Activated T-cell treated with anti-CD3 and anti-CD28 coated beads, Interleukin-2, amount 50 U/mL, for 24 hours (primary cell): ENCODE results near the gene BCAT1.

ENCODE experiments used
- DNase-seq: peaks from one replicate; pipeline ENCODE4 v3.0.0-alpha.2; 2020
- H3K27ac Mint-ChIP-seq: 2 replicates; pipeline ENCODE4 v1.8.0; 2020; ENCODE audit warnings: mild to moderate bottlenecking, mixed read lengths
- H3K27me3 Mint-ChIP-seq: 2 replicates; pipeline ENCODE4 v1.8.0; 2020; ENCODE audit warnings: mixed read lengths
- H3K36me3 Mint-ChIP-seq: 2 replicates; pipeline ENCODE4 v1.8.0; 2020; ENCODE audit warnings: low read depth, mixed read lengths
- H3K4me1 Mint-ChIP-seq: 2 replicates; pipeline ENCODE4 v1.8.0; 2020; ENCODE audit warnings: low read depth, mixed read lengths
- H3K4me3 Mint-ChIP-seq: 2 replicates; pipeline ENCODE4 v1.8.0; 2020; ENCODE audit warnings: mild to moderate bottlenecking, moderate library complexity, mixed read lengths
- H3K9me3 Mint-ChIP-seq: 2 replicates; pipeline ENCODE4 v1.8.0; 2020; ENCODE audit warnings: mixed read lengths

Gene BCAT1

DNA sequence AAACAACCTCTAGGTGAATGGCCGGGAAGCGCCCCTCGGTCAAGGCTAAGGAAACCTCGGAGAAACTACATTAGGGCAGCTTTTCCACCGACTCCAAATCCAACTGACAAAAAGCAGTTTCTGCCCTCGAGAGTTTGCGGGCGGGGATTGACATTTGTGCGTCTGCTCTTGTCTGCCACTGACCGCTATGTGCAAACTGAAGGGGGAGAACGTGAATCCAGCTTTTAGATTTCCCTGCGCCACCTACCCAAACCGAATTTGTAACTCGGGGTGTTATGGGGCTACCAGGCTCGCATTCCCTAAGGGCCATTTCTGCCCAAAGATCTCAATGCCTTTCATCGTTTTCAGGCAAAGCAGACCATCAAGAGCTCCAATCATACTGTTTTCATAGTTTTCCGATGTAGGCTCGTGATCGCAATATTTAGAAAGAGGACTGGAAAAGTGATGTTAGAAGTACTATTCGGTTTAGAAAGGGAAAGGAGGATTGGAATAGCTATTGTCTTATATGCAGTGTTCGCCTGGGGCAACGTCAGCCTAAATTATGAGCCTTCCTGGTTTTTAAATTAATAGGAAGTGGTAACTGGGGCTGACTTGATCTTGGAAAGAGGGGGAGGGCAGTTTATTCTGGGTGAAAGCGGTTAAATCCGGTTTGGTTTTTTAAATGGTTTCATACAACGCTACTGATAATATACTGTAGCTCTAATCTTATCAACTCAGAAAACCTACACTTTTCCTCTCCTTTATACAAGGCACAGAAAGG is 45.4 kb downstream of the BCAT1 start:
- Mint-ChIP-seq H3K4me3 (peak overlapping the region; percentile 87), H3K36me3 (peaks cover 10% of the 10 kb centered on the region), H3K9me3 (peaks cover 5% of the 10 kb centered on the region), H3K27ac (no peak overlapping the region), H3K27me3 (peaks cover 10% of the 10 kb centered on the region), H3K4me1 (peaks cover 49% of the 10 kb centered on the region)
- no peak for DNase-seq

DNA sequence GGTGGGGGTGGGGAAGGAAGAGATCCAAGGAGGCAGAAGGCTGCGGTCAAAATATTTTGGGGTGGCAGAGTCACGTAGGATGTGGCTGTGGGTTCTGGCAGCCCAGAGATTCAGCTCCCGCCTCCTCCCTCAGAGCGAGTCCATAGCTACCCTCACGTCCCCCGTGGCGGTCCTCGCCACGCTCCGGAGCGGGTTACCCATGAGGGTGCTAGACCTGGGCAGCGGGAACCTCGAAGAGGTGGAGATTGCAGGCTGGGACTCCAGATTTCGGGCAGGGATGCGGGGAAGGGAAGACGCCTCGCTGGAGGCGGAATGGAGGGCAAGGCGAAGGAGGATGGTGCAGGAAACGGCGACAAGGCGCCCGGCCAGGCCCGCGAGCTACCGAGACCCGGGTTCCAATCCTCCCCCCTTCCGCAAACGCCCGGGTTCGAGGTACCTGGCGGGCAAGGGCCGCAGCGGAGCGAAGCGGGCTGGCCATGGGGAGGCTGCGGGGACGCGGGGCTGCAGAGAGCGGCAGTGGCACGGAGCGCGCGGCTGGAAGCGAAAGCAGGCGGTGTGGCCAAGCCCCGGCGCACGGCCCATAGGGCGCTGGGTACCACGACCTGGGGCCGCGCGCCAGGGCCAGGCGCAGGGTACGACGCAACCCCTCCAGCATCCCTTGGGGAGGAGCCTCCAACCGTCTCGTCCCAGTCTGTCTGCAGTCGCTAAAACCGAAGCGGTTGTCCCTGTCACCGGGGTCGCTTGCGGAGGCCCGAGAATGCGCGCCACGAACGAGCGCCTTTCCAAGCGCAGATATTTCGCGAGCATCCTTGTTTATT is 46.2 kb downstream of the BCAT1 start:
- peaks cover 5% of the 10 kb centered on the region for H3K9me3 Mint-ChIP-seq
- H3K4me1 Mint-ChIP-seq, result peaks cover 51% of the 10 kb centered on the region
- DNase-seq, result peak; percentile 61
- peak overlapping the region; percentile 87 for H3K4me3 Mint-ChIP-seq
- peaks cover 10% of the 10 kb centered on the region for H3K27me3 Mint-ChIP-seq
- peaks cover 10% of the 10 kb centered on the region for H3K36me3 Mint-ChIP-seq
- peak overlapping the region; percentile 91 for H3K27ac Mint-ChIP-seq

DNA sequence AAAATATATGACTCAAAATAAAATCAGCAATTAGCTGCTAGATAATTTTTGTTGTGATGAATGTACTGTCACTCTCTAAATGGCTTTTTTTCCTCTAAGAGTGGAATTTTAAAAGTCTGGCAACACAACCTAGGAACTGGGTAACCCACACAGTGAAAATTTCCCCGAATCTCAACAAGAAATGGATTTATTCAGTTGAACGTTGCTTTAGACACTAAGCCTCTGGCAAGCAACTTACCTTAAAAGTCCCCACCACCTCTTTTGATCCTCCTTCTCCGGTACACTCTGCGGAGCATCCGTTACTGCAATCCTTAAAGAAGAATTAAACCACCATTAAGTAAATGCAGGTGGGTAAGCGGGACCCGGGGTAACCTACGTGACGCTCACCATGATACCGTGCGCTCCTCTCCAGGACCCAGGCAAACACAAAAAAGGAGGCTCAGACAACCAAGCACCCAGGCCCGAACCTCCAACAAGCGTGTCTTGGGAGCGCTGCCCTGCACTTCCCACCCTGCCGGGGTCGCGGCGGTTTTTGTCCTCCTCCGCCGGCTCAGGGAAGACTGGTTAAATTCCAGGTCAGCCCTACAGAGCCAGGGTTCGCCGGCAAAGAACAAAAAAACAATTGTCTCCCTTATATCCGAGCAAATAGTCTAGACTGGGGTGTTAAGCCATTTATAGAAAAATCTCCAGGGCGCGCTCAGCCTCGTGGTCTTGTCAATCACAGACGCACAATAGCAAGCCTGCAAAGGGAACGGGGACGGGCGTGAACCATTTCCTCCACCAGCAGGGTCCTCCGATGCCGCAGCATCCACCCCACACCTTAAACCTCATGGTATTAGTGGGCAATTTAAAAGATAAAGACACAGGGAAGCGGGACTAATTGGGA is 47.1 kb downstream of the BCAT1 start:
- peaks cover 12% of the 10 kb centered on the region for H3K27me3 Mint-ChIP-seq
- no peak for DNase-seq
- H3K4me3 Mint-ChIP-seq, result peak overlapping the region; percentile 87
- H3K4me1 Mint-ChIP-seq, result peaks cover 51% of the 10 kb centered on the region
- peaks cover 10% of the 10 kb centered on the region for H3K36me3 Mint-ChIP-seq
- H3K9me3 Mint-ChIP-seq, result peaks cover 5% of the 10 kb centered on the region
- H3K27ac Mint-ChIP-seq, result peak overlapping the region; percentile 91

DNA sequence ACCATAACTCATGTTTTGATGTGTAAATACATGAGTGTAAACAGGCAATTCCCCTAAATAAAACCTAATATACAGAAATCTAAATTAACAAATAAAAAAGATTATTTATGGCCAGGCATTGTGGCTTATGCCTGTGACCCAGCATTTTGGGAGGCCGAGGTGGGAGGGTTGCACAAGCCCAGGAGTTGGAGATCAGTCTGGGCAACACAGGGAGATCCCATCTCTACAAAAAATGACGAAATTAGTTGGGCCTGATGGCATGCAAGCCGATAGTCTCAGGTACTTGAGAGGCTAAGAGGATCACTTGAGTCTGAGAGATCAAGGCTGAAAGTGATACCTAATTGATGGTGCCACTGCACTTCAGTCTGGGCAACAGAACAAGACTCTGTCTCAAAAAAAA is 48.7 kb downstream of the BCAT1 start:
- Mint-ChIP-seq H3K27me3 (peaks cover 15% of the 10 kb centered on the region), H3K4me3 (no peak overlapping the region), H3K4me1 (peaks cover 51% of the 10 kb centered on the region), H3K9me3 (peaks cover 5% of the 10 kb centered on the region), H3K36me3 (peaks cover 10% of the 10 kb centered on the region), H3K27ac (peak overlapping the region; percentile 11)
- no peak for DNase-seq

DNA sequence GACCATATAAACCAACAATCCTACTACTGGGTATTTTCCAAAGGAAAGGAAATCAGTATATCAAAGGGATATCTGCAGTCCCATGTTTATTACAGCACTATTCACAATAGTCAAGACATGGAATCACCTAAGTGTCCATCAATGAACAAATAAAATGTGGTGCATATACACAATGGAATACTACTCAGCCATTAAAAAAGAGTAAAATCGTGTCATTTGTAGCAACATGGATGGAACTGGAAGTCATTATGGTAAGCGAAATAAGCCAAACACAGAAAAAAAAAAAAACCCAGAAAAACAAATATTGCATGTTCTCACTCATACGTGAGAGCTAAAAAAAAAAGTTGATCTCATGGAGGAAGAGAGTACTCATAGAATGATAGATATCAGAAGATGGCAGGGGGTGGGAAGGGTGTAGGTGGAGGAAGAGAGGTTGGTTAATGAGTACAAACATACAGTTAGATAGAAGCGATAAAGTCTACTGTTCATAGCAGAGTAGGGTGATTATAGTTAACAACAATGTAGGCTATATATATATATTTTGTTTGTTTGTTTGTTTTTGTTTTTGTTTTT is 49.3 kb downstream of the BCAT1 start:
- no peak for DNase-seq

GRCh38 chr12:24898606-24899005 is 50.3 kb downstream of the BCAT1 start:
- no peak for DNase-seq
- H3K4me3 Mint-ChIP-seq, result no peak overlapping the region
- H3K4me1 Mint-ChIP-seq, result peaks cover 48% of the 10 kb centered on the region
- peaks cover 5% of the 10 kb centered on the region for H3K9me3 Mint-ChIP-seq
- peaks cover 11% of the 10 kb centered on the region for H3K36me3 Mint-ChIP-seq
- H3K27me3 Mint-ChIP-seq, result peaks cover 18% of the 10 kb centered on the region
- no peak overlapping the region for H3K27ac Mint-ChIP-seq

More for the DNA sequence above, 49.3 kb downstream of the BCAT1 start:
- peak overlapping the region; percentile 28 for H3K27ac Mint-ChIP-seq
- H3K36me3 Mint-ChIP-seq, result peaks cover 11% of the 10 kb centered on the region
- peaks cover 5% of the 10 kb centered on the region for H3K9me3 Mint-ChIP-seq
- H3K4me3 Mint-ChIP-seq, result peak overlapping the region; percentile 23
- H3K4me1 Mint-ChIP-seq, result peaks cover 51% of the 10 kb centered on the region
- H3K27me3 Mint-ChIP-seq, result peaks cover 18% of the 10 kb centered on the region

DNA sequence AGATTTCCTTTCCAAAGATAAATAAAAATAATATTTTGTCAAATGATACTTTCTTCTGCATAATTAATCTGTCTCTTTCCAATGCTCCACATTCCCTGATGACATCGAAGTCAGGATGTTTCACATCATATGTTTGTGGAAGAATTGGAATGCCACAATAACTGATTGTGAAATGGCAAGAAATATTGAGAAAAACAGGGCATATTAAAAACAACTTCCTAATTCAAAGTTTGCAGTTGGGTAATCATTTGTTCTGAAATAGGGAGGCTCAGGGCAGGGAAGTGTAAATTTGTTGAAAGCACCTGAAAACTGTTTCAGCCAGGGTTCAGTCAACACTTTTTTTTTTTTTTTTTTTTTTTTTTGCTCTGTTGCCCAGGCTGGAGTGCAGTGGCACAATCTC is 50.7 kb downstream of the BCAT1 start:
- Mint-ChIP-seq H3K27ac (no peak overlapping the region), H3K27me3 (peaks cover 18% of the 10 kb centered on the region), H3K4me3 (no peak overlapping the region), H3K4me1 (peaks cover 43% of the 10 kb centered on the region), H3K36me3 (peaks cover 11% of the 10 kb centered on the region), H3K9me3 (peaks cover 5% of the 10 kb centered on the region)
- DNase-seq, result no peak

DNA sequence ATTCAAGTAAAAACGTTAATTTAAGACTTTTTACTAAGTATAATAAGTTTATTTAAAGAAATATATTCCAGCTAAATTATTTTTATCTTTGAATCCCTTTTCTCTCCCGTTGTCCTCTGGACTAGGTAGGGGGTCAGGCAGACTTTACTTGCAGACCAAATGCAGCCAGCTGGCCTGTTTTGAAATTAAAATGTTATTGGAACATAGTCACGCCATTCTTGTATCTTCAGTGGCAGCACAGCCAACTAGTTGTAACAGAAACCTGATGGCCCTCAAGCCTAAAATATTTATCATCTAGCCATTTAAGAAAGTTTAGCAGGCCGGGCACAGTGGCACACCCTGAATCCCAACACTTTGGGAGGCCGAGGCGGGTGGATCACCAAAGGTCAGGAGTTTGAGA is 52.7 kb downstream of the BCAT1 start:
- Mint-ChIP-seq H3K9me3 (peaks cover 5% of the 10 kb centered on the region), H3K4me3 (no peak overlapping the region), H3K27me3 (peaks cover 24% of the 10 kb centered on the region), H3K27ac (no peak overlapping the region), H3K4me1 (peaks cover 25% of the 10 kb centered on the region), H3K36me3 (peaks cover 11% of the 10 kb centered on the region)
- DNase-seq, result no peak

GRCh38 chr12:24895612-24896011 is 53.3 kb downstream of the BCAT1 start:
- H3K27ac Mint-ChIP-seq, result no peak overlapping the region
- H3K4me1 Mint-ChIP-seq, result peaks cover 19% of the 10 kb centered on the region
- no peak for DNase-seq
- H3K27me3 Mint-ChIP-seq, result peaks cover 21% of the 10 kb centered on the region
- H3K36me3 Mint-ChIP-seq, result peaks cover 11% of the 10 kb centered on the region
- H3K9me3 Mint-ChIP-seq, result peaks cover 5% of the 10 kb centered on the region
- no peak overlapping the region for H3K4me3 Mint-ChIP-seq

GRCh38 chr12:24894879-24895278 is 54.0 kb downstream of the BCAT1 start:
- peaks cover 11% of the 10 kb centered on the region for H3K36me3 Mint-ChIP-seq
- peaks cover 14% of the 10 kb centered on the region for H3K4me1 Mint-ChIP-seq
- peaks cover 21% of the 10 kb centered on the region for H3K27me3 Mint-ChIP-seq
- H3K9me3 Mint-ChIP-seq, result peaks cover 5% of the 10 kb centered on the region
- H3K27ac Mint-ChIP-seq, result no peak overlapping the region
- no peak for DNase-seq
- no peak overlapping the region for H3K4me3 Mint-ChIP-seq

GRCh38 chr12:24890048-24890803 is 58.7 kb downstream of the BCAT1 start:
- Mint-ChIP-seq H3K4me3 (no peak overlapping the region), H3K4me1 (no peaks in the 10 kb centered on the region), H3K9me3 (no peaks in the 10 kb centered on the region), H3K36me3 (peaks cover 1% of the 10 kb centered on the region), H3K27ac (no peak overlapping the region), H3K27me3 (peaks cover 9% of the 10 kb centered on the region)
- no peak for DNase-seq

- no peak overlapping the region for H3K4me3 Mint-ChIP-seq
- no peaks in the 10 kb centered on the region for H3K9me3 Mint-ChIP-seq
- H3K27me3 Mint-ChIP-seq, result peaks cover 6% of the 10 kb centered on the region
- DNase-seq, result no peak
- no peak overlapping the region for H3K27ac Mint-ChIP-seq
- no peaks in the 10 kb centered on the region for H3K4me1 Mint-ChIP-seq
- H3K36me3 Mint-ChIP-seq, result no peaks in the 10 kb centered on the region
These were observed 59.5 kb downstream of the BCAT1 start for GRCh38 chr12:24889411-24889810.

DNA sequence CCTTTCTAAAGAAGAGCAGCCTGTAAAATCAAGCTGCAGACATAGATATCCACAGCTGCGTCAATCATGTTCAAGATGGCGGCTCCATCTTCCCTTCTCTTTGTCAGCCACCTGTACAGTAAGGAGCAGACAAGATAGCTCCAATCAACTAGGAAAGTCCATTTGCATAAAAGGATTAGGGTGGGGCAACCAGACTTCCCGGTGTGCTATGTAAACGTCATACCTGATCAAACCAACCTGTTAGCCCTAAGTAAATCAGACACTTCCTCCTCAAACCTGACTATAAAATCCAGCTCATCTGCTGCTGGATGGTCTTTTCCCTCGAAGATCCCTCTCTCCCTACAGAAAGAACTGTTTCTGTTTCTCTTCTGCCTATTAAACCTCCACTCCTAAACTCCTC is 60.1 kb downstream of the BCAT1 start:
- DNase-seq, result no peak
- Mint-ChIP-seq H3K9me3 (no peaks in the 10 kb centered on the region), H3K4me3 (no peak overlapping the region), H3K4me1 (no peaks in the 10 kb centered on the region), H3K27me3 (peaks cover 6% of the 10 kb centered on the region), H3K27ac (no peak overlapping the region), H3K36me3 (no peaks in the 10 kb centered on the region)
